ENCODE data around the gene CUX1.

DNA sequence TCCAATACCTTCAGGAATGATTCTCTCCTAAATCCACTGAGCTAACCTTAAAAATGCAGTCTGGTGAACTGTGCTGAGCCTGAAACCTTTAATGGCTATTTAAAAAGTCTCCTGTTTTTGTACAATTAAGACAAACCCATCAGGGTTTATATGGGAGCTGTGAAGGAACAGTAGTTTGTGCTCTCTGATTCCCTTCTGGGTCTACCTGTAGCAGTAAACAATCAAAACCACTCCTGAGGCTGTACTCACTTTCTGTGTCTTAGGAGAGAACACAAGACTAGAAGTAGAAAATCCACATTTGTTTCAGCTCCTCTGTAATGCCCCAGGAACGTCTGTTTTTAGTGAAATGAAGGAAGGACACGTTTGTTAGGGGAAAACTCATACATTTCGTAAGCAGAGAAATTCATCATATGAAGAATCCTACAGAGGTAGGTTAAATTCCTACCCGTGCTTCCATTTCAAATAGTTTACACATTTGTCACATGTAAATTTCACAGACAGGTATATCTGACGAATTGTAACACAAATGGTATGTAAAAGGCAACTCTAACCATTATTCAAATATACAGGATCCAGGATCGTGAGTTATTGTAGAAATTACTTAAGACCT, 2.6 kb downstream of the CUX1 start:
- TF ChIP-seq, protein P1, sequence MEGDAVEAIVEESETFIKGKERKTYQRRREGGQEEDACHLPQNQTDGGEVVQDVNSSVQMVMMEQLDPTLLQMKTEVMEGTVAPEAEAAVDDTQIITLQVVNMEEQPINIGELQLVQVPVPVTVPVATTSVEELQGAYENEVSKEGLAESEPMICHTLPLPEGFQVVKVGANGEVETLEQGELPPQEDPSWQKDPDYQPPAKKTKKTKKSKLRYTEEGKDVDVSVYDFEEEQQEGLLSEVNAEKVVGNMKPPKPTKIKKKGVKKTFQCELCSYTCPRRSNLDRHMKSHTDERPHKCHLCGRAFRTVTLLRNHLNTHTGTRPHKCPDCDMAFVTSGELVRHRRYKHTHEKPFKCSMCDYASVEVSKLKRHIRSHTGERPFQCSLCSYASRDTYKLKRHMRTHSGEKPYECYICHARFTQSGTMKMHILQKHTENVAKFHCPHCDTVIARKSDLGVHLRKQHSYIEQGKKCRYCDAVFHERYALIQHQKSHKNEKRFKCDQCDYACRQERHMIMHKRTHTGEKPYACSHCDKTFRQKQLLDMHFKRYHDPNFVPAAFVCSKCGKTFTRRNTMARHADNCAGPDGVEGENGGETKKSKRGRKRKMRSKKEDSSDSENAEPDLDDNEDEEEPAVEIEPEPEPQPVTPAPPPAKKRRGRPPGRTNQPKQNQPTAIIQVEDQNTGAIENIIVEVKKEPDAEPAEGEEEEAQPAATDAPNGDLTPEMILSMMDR (IDR thresholded peaks at IDR 0.05) = no peak
- no peak for TF ChIP-seq EZH2 (IDR thresholded peaks at IDR 0.05)

Data from neural progenitor cell (in vitro differentiated cells).